Neural cell (in vitro differentiated cells): ENCODE measurements around the gene SEMA7A. TPM values are rescaled to one million over a fixed set of nuclear protein-coding genes. Genes with fewer than 3 reads are reported as not detected.

Source experiments
- H2AFZ ChIP-seq: fragments of 200-600, 300-800 bp; sonication (generic), shearing (Covaris generic); 2 replicates; pipeline ENCODE4 v1.6.0; 2014; ENCODE audit warnings: low read depth, mild to moderate bottlenecking, antibody characterized with exemption, low read length, moderate library complexity
- H3F3A ChIP-seq: fragments of 200-600 bp; shearing (Covaris generic); 2 replicates; pipeline ENCODE4 v1.6.1; 2016; ENCODE audit warnings: mild to moderate bottlenecking, moderate library complexity, mixed read lengths, antibody characterized with exemption, low read length; ENCODE audit not compliant: insufficient read depth, poor library complexity, severe bottlenecking
- H3K27ac ChIP-seq: fragments of 200-600, 300-800 bp; sonication (generic), shearing (Covaris generic); 2 replicates; pipeline ENCODE4 v1.5.1; 2014; ENCODE audit warnings: mild to moderate bottlenecking, low read length, moderate library complexity
- H3K27me3 ChIP-seq: fragments of 300-800, 200-600 bp; sonication (generic), shearing (Covaris generic); 2 replicates; pipeline ENCODE4 v1.6.0; 2014; ENCODE audit warnings: mild to moderate bottlenecking, low read depth, low read length, moderate library complexity; ENCODE audit not compliant: insufficient read depth
- H3K36me3 ChIP-seq: fragments of 300-800, 200-600 bp; sonication (generic), shearing (Covaris generic); 2 replicates; pipeline ENCODE4 v1.5.1; 2014; ENCODE audit warnings: mild to moderate bottlenecking, antibody characterized with exemption, low read length, moderate library complexity; ENCODE audit not compliant: insufficient read depth
- H3K4me2 ChIP-seq: fragments of 300-800, 200-600 bp; sonication (generic), shearing (Covaris generic); 2 replicates; pipeline ENCODE4 v1.6.0; 2014; ENCODE audit warnings: mild to moderate bottlenecking, low read length
- H3K4me3 ChIP-seq: fragments of 300-800, 200-600 bp; sonication (generic), shearing (Covaris generic); 2 replicates; pipeline ENCODE4 v1.5.1; 2014; ENCODE audit warnings: mild to moderate bottlenecking, low read length, moderate library complexity
- H3K79me2 ChIP-seq: fragments of 200-600 bp; shearing (Covaris generic); replicated peaks from 2 replicates; pipeline ENCODE4 v1.6.0; 2014; ENCODE audit warnings: mild to moderate bottlenecking, low read length, moderate library complexity; ENCODE audit not compliant: insufficient read depth
- H3K9ac ChIP-seq: fragments of 300-800, 200-600 bp; sonication (generic), shearing (Covaris generic); 2 replicates; pipeline ENCODE4 v1.6.1; 2016; ENCODE audit warnings: mild to moderate bottlenecking, low read length, mixed read lengths
- H3K9me2 ChIP-seq: fragments of 200-600 bp; shearing (Covaris generic); 2 replicates; pipeline ENCODE4 v1.6.1; 2016; ENCODE audit warnings: mild to moderate bottlenecking, low read length, mixed read lengths; ENCODE audit not compliant: insufficient read depth
- H3K9me3 ChIP-seq: fragments of 200-600, 300-800 bp; sonication (generic), shearing (Covaris generic); 2 replicates; pipeline ENCODE4 v1.6.1; 2016; ENCODE audit warnings: mild to moderate bottlenecking, mixed run types, low read length, moderate library complexity, mixed read lengths
- H4K20me1 ChIP-seq: fragments of 200-600 bp; shearing (Covaris generic); 2 replicates; pipeline ENCODE4 v1.6.1; 2016; ENCODE audit warnings: mild to moderate bottlenecking, mixed run types; ENCODE audit not compliant: insufficient read depth
- CTCF ChIP-seq: fragments of 450-650 bp; IDR thresholded peaks from 2 replicates; pipeline ENCODE4 v1.5.1; 2014; ENCODE audit warnings: antibody characterized with exemption, mild to moderate bottlenecking, moderate library complexity; ENCODE audit not compliant: poor library complexity, severe bottlenecking
- EP300 ChIP-seq: fragments of 450-650 bp; conservative IDR thresholded peaks from 2 replicates; pipeline ENCODE4 v1.6.1; 2014; ENCODE audit warnings: antibody characterized with exemption, mild to moderate bottlenecking, moderate library complexity; ENCODE audit not compliant: poor library complexity, severe bottlenecking
- EZH2 ChIP-seq: fragments of 200-600, 300-800 bp; shearing (Covaris generic), sonication (generic); IDR thresholded peaks from 2 replicates; pipeline ENCODE4 v1.6.1; 2014; ENCODE audit warnings: antibody characterized with exemption, low read length, borderline replicate concordance, mild to moderate bottlenecking; ENCODE audit not compliant: insufficient read depth, poor library complexity, severe bottlenecking
- MXI1 ChIP-seq: fragments of 450-650 bp; conservative IDR thresholded peaks from 2 replicates; pipeline ENCODE4 v1.6.1; 2014; ENCODE audit warnings: antibody characterized with exemption, mild to moderate bottlenecking; ENCODE audit not compliant: poor library complexity, severe bottlenecking
- POLR2AphosphoS5 ChIP-seq: IDR thresholded peaks from 2 replicates; pipeline ENCODE4 v1.6.1; 2012
- RAD21 ChIP-seq: fragments of 450-650 bp; conservative IDR thresholded peaks from 2 replicates; pipeline ENCODE4 v1.6.1; 2014; ENCODE audit warnings: antibody characterized with exemption, mild to moderate bottlenecking, moderate library complexity
- REST ChIP-seq: IDR thresholded peaks from 2 replicates; pipeline ENCODE4 v1.6.1; 2012; ENCODE audit warnings: borderline replicate concordance
- SMC3 ChIP-seq: fragments of 450-650 bp; conservative IDR thresholded peaks from 2 replicates; pipeline ENCODE4 v1.6.1; 2014; ENCODE audit warnings: antibody characterized with exemption, mild to moderate bottlenecking, moderate library complexity; ENCODE audit not compliant: poor library complexity
- TAF1 ChIP-seq: IDR thresholded peaks from 2 replicates; pipeline ENCODE4 v1.6.1; 2012; ENCODE audit warnings: low read depth
- polyA plus RNA-seq: library from polyadenylated mRNA; depleted of rRNA; stranded (reverse); fragments of >200 nt; gene quantifications from 2 replicates; pipeline ENCODE4 v1.2.3, GENCODE V29; 2014

Gene SEMA7A
- polyA plus RNA-seq, 1 donor from 2014 or later, result 28.8 TPM

GRCh38 chr15:74415966-74416916 lies 17.5 kb downstream of the SEMA7A start:
- Histone ChIP-seq H3K27me3 (no peaks in the 10 kb centered on the region), H3K9ac (no peak overlapping the region), H3K36me3 (no peaks in the 10 kb centered on the region), H3K9me3 (no peaks in the 10 kb centered on the region), H2AFZ (no peak overlapping the region), H3K9me2 (no peaks in the 10 kb centered on the region), H3F3A (no peaks in the 10 kb centered on the region), H4K20me1 (no peaks in the 10 kb centered on the region), H3K4me3 (no peak overlapping the region), H3K79me2 (no peaks in the 10 kb centered on the region), H3K4me2 (no peak overlapping the region), H3K27ac (no peak overlapping the region)
- TF ChIP-seq POLR2AphosphoS5 (no peak), REST (no peak), SMC3 (no peak), EP300 (no peak), EZH2 (no peak), RAD21 (no peak), MXI1 (no peak), CTCF (no peak), TAF1 (no peak)

DNA sequence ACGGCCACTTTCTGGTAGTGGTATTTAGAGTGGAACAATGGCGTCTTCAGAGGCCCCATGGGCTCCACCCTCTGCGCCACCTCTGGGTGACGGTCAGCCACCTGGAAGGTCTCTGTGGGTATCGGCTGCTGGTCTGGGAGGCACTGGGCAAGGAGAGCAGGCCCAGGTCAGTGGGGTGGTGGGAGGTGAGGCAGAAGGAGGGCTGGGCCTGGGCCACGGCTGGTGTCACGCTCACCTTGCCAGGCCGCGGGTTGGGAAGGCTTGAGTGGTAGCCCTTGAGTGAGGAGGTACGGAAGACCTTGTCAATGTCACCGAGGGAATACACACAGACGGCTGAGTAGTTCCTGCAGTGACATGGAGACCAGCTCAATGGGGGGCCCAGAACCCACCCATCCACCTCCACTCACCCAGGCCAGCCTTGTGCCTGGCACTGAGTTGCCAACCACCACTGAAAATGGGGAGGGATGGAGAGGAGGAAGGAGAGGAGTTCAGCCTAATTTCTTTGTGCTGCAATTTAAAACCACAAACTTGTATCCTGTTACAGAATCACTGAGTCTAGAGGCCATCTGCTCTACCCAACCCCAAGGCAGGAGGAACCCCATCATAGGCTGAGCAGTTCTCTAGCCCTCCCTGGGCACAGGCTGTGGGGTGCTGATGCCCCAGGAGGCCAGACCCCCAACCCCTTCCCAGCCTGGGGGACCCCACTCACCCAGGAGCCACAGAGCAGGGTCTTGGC lies 19.0 kb downstream of the SEMA7A start:
- Histone ChIP-seq H2AFZ (no peak overlapping the region), H3K36me3 (no peaks in the 10 kb centered on the region), H3K4me2 (no peak overlapping the region), H3K9me2 (no peaks in the 10 kb centered on the region), H3K4me3 (no peak overlapping the region), H4K20me1 (no peaks in the 10 kb centered on the region), H3K79me2 (no peaks in the 10 kb centered on the region), H3K9ac (no peak overlapping the region), H3K27me3 (no peaks in the 10 kb centered on the region), H3K9me3 (no peaks in the 10 kb centered on the region), H3K27ac (no peak overlapping the region), H3F3A (no peaks in the 10 kb centered on the region)
- TF ChIP-seq POLR2AphosphoS5 (no peak), EZH2 (no peak), EP300 (no peak), MXI1 (no peak), CTCF (no peak), RAD21 (no peak), REST (no peak), TAF1 (no peak), SMC3 (no peak)
